CD14-positive monocyte (primary cell): Measurements from ENCODE around the gene CD4. TPM values are rescaled to one million over a fixed set of nuclear protein-coding genes. Genes with fewer than 3 reads are reported as not detected.

Experiments
- DNase-seq, 3 donors: peaks; one replicate each; pipeline ENCODE4 v3.0.0-alpha.2; 2011 to 2022
- H2AFZ ChIP-seq: 2 replicates; pipeline ENCODE4 v1.6.0; 2012; ENCODE audit warnings: mild to moderate bottlenecking, low read depth, low read length, inconsistent platforms; ENCODE audit not compliant: insufficient read depth, poor library complexity, severe bottlenecking
- H3K27ac ChIP-seq, 2 donors: 1 replicate in 1 of 2; 2 replicates in 1 of 2; pipeline ENCODE4 v1.5.1; 2012 to 2013; ENCODE audit warnings: low read length in 2 of 2, control low read depth in 1 of 2, inconsistent platforms in 1 of 2, low read depth in 1 of 2, mild to moderate bottlenecking in 1 of 2
- H3K27me3 ChIP-seq, 2 donors: one replicate each; pipeline versions ENCODE4 v1.6.0 to v1.6.1; 2011 to 2013; ENCODE audit warnings: low read length in 2 of 2; ENCODE audit not compliant: control insufficient read depth in 2 of 2, insufficient read depth in 2 of 2
- H3K36me3 ChIP-seq, 2 donors: replicated peaks in 1 of 2; 1 replicate in 1 of 2; 2 replicates in 1 of 2; pipeline versions ENCODE4 v1.5.1 to v1.6.1; 2012 to 2013; ENCODE audit warnings: low read length in 2 of 2, control low read depth in 1 of 2, inconsistent platforms in 1 of 2, mild to moderate bottlenecking in 1 of 2; ENCODE audit not compliant: insufficient read depth in 2 of 2, control insufficient read depth in 1 of 2
- H3K4me1 ChIP-seq, 2 donors: 1 replicate in 1 of 2; 2 replicates in 1 of 2; pipeline versions ENCODE4 v1.5.1 to v1.6.1; 2012 to 2013; ENCODE audit warnings: low read length in 2 of 2, control low read depth in 1 of 2, inconsistent platforms in 1 of 2, mild to moderate bottlenecking in 1 of 2, moderate library complexity in 1 of 2; ENCODE audit not compliant: insufficient read depth in 2 of 2, control insufficient read depth in 1 of 2
- H3K4me2 ChIP-seq: replicated peaks from 2 replicates; pipeline ENCODE3; 2012; ENCODE audit warnings: low read length, moderate library complexity, mild to moderate bottlenecking; ENCODE audit not compliant: poor library complexity, severe bottlenecking; ENCODE audit errors: extremely low read depth
- H3K4me3 ChIP-seq, 3 experiments: fragments of 200-600 bp in 1 of 3; sonication (generic) in 1 of 3; replicated peaks in 1 of 3; 1 replicate in 2 of 3; 2 replicates in 1 of 3; pipeline ENCODE4 v1.5.1; 2011 to 2013; ENCODE audit warnings: low read length in 3 of 3, mild to moderate bottlenecking in 3 of 3, control low read depth in 2 of 3, low read depth in 2 of 3, inconsistent platforms in 1 of 3, moderate library complexity in 1 of 3
- H3K79me2 ChIP-seq: 2 replicates; pipeline ENCODE4 v1.6.0; 2012; ENCODE audit warnings: mild to moderate bottlenecking, control low read depth, inconsistent platforms, low read length, moderate library complexity; ENCODE audit not compliant: insufficient read depth
- H3K9ac ChIP-seq: 2 replicates; pipeline ENCODE4 v1.6.0; 2017; ENCODE audit warnings: low read length, mild to moderate bottlenecking; ENCODE audit not compliant: insufficient read depth, poor library complexity, severe bottlenecking
- H3K9me3 ChIP-seq, 2 donors: replicated peaks in 1 of 2; 1 replicate in 1 of 2; 2 replicates in 1 of 2; pipeline versions ENCODE4 v1.5.1 to v1.6.1; 2012 to 2013; ENCODE audit warnings: low read length in 2 of 2, control low read depth in 1 of 2; ENCODE audit not compliant: control insufficient read depth in 1 of 2, insufficient read depth in 1 of 2
- H4K20me1 ChIP-seq: 2 replicates; pipeline ENCODE4 v1.6.0; 2012; ENCODE audit warnings: mild to moderate bottlenecking, low read length, control low read depth, moderate library complexity; ENCODE audit not compliant: insufficient read depth
- H3K27ac Mint-ChIP-seq, 7 donors: one replicate each; pipeline ENCODE4 v1.8.0; 2020; ENCODE audit warnings: mild to moderate bottlenecking in 7 of 7, mixed read lengths in 7 of 7, moderate library complexity in 6 of 7, inconsistent platforms in 2 of 7
- H3K27me3 Mint-ChIP-seq, 3 donors: one replicate each; pipeline ENCODE4 v1.8.0; 2021 to 2022; ENCODE audit warnings: low read depth in 3 of 3, mild to moderate bottlenecking in 3 of 3, mixed read lengths in 3 of 3, moderate library complexity in 3 of 3, inconsistent platforms in 1 of 3
- H3K36me3 Mint-ChIP-seq, 2 donors: one replicate each; pipeline ENCODE4 v1.8.0; 2020; ENCODE audit warnings: mixed read lengths in 2 of 2, inconsistent platforms in 1 of 2, mild to moderate bottlenecking in 1 of 2
- H3K4me1 Mint-ChIP-seq: one replicate; pipeline ENCODE4 v1.8.0; 2020; ENCODE audit warnings: mild to moderate bottlenecking, mixed read lengths
- H3K4me3 Mint-ChIP-seq, 2 donors: one replicate each; pipeline ENCODE4 v1.8.0; 2020; ENCODE audit warnings: mild to moderate bottlenecking in 2 of 2, mixed read lengths in 2 of 2, moderate library complexity in 1 of 2
- H3K9me3 Mint-ChIP-seq, 7 donors: one replicate each; pipeline ENCODE4 v1.8.0; 2020 to 2022; ENCODE audit warnings: mixed read lengths in 7 of 7, mild to moderate bottlenecking in 6 of 7, moderate library complexity in 6 of 7, inconsistent platforms in 2 of 7
- WGBS: methylation state at CpG from one replicate; pipeline ENCODE4 v1.1.5; 2013; ENCODE audit warnings: missing lambda C conversion rate; ENCODE audit not compliant: insufficient coverage; 5-methylcytosine and 5-hydroxymethylcytosine counted together
- intact Hi-C, 2 donors: fragments of 100-400 bp; cut with micrococcal nuclease; formaldehyde crosslinking; loops; one replicate each; pipeline versions ENCODE4 v1.15.0 to v1.15.1; 2023
- polyA plus RNA-seq, 3 donors: library from polyadenylated mRNA; depleted of rRNA in 1 of 3; unstranded in 2 of 3; stranded (reverse) in 1 of 3; fragments of 300-500 nt in 2 of 3; fragments of >200 nt in 1 of 3; fragmentation: Illumina TruSeq in 2 of 3; gene quantifications; 1 replicate in 2 of 3; 2 replicates in 1 of 3; pipeline ENCODE4 v1.2.3, GENCODE V29; 2012 to 2021
- TF ChIP-seq, protein P1 (sequence below): fragments of 200-600 bp; IDR thresholded peaks from one replicate; pipeline ENCODE4 v1.8.0; 2022; ENCODE audit warnings: antibody characterized with exemption, mild to moderate bottlenecking

Gene CD4
- polyA plus RNA-seq, 3 donors: 261 to 371 (median 269) TPM

DNA sequence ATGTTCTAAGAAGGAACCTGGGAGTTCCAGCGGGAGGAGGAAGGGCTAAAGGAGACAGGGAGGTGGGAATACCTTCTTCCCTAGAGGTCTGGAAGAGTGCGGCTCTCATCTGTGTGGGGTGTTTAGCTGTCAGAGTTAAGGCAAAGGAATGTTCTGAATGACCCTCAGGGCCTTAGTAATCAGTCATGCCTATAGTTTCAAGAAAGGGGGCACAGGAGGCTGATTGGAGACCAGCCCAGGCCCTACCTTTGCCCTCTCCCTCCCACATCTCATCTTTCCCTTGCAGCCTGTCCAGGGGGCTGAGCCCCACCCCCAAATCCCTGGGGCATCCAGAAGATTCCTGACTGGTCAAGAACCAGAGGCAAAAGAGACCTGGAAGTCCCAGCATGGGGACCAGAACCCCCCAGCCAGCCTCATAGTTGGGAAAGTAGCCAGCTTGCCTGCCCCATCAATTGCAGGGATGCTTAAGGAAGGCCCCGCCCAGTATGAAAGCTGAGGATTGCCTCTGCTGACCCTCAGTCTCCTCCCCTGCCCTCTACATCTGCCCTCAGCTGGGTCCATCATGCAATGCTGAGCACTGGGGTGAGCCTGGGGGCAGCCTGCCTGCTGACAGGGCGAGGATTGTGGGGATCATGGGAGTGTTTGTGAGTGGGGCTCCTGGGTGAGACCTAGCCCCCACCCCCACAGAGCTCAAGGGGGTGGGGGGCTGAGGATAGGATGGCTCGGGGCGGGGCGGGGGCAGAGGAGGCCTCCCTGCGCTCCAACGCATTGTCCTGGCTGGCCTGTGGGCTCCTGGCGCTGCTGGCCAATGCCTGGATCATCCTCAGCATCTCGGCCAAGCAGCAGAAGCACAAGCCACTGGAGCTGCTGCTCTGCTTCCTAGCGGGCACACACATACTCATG, 34.1 kb downstream of the CD4 start:
- H3K4me1 ChIP-seq: peaks cover 27 to 50% of the 10 kb centered on the region in 2 donors
- H3K4me3 ChIP-seq: no peak overlapping the region
- H2AFZ ChIP-seq: no peak overlapping the region
- Mint-ChIP-seq H3K4me3 (peak overlapping the region in 1 of 2 donors; percentile 65), H3K4me1 (peaks cover 45% of the 10 kb centered on the region), H3K36me3 (peaks cover 39% of the 10 kb centered on the region in 2 donors), H3K9me3 (peaks cover 0 to 7% (median 4%) of the 10 kb centered on the region in 7 donors), H3K27ac (no peak overlapping the region), H3K27me3 (peaks cover 27 to 43% (median 28%) of the 10 kb centered on the region in 3 donors)
- H3K36me3 ChIP-seq: peaks cover 15 to 18% of the 10 kb centered on the region in 2 donors
- H3K27me3 ChIP-seq: peaks cover 2 to 31% of the 10 kb centered on the region in 2 donors
- no peaks in the 10 kb centered on the region for H3K9me3 ChIP-seq
- peaks cover 5% of the 10 kb centered on the region for H3K79me2 ChIP-seq
- TF ChIP-seq, protein P1, sequence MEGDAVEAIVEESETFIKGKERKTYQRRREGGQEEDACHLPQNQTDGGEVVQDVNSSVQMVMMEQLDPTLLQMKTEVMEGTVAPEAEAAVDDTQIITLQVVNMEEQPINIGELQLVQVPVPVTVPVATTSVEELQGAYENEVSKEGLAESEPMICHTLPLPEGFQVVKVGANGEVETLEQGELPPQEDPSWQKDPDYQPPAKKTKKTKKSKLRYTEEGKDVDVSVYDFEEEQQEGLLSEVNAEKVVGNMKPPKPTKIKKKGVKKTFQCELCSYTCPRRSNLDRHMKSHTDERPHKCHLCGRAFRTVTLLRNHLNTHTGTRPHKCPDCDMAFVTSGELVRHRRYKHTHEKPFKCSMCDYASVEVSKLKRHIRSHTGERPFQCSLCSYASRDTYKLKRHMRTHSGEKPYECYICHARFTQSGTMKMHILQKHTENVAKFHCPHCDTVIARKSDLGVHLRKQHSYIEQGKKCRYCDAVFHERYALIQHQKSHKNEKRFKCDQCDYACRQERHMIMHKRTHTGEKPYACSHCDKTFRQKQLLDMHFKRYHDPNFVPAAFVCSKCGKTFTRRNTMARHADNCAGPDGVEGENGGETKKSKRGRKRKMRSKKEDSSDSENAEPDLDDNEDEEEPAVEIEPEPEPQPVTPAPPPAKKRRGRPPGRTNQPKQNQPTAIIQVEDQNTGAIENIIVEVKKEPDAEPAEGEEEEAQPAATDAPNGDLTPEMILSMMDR: no peak
- no peak overlapping the region for H3K9ac ChIP-seq
- intact Hi-C loops: loop anchor here in 1 of 2 donors (2.0 to 5.0 kb wide), 2 partner anchors 69 to 206 kb away; no protein-coding TSS in a partner anchor
- no peak overlapping the region for H3K4me2 ChIP-seq
- peaks cover 40% of the 10 kb centered on the region for H4K20me1 ChIP-seq
- WGBS: 100% methylated on average over 9 of the region's 12 CpGs
- DNase-seq: no peak
- no peak overlapping the region for H3K27ac ChIP-seq

DNA sequence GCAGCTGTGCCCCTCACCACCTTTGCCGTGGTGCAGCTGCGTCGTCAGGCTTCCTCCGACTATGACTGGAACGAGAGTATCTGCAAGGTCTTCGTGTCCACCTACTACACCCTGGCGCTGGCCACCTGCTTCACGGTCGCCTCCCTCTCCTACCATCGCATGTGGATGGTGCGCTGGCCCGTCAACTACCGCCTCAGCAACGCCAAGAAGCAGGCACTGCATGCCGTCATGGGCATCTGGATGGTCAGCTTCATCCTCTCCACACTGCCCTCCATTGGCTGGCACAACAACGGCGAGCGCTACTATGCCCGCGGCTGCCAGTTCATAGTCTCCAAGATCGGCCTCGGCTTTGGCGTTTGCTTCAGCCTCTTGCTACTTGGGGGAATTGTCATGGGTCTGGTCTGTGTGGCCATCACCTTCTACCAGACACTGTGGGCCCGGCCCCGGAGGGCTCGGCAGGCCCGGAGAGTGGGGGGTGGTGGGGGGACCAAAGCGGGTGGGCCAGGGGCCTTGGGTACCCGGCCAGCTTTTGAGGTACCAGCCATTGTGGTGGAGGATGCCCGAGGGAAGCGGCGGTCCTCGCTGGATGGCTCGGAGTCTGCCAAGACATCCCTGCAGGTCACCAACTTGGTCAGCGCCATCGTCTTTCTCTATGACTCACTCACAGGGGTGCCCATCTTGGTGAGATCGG, 34.9 kb downstream of the CD4 start:
- Mint-ChIP-seq H3K27me3 (peaks cover 33 to 49% (median 34%) of the 10 kb centered on the region in 3 donors), H3K4me3 (peak overlapping the region in 1 of 2 donors; percentile 54), H3K27ac (peak overlapping the region in 1 of 7 donors; percentile 45), H3K4me1 (peaks cover 50% of the 10 kb centered on the region), H3K9me3 (peaks cover 0 to 12% (median 8%) of the 10 kb centered on the region in 7 donors), H3K36me3 (peaks cover 31 to 37% of the 10 kb centered on the region in 2 donors)
- Histone ChIP-seq H3K9ac (no peak overlapping the region), H3K27me3 (peaks cover 6 to 36% of the 10 kb centered on the region in 2 donors), H3K36me3 (peaks cover 10% of the 10 kb centered on the region in 2 donors), H3K9me3 (peaks cover 0 to under 1% of the 10 kb centered on the region in 2 donors), H3K27ac (no peak overlapping the region), H3K4me1 (peaks cover 33 to 58% of the 10 kb centered on the region in 2 donors), H4K20me1 (peaks cover 32% of the 10 kb centered on the region), H3K4me2 (no peak overlapping the region), H3K4me3 (no peak overlapping the region), H2AFZ (no peak overlapping the region), H3K79me2 (peaks cover 5% of the 10 kb centered on the region)
- 96% methylated on average over 26 of the region's 37 CpGs for WGBS
- TF ChIP-seq, protein P1: no peak
- intact Hi-C loops: loop anchor here in 1 of 2 donors (5.0 kb wide), 1 partner anchor 207 kb away; no protein-coding TSS in a partner anchor
- no peak for DNase-seq
